ENCODE results near the gene TMEM51. TPM values are rescaled to one million over a fixed set of nuclear protein-coding genes. Genes with fewer than 3 reads are reported as not detected.

The TMEM51 gene
- total RNA-seq, 1 experiment from 2014 or later: 1.7 TPM

DNA sequence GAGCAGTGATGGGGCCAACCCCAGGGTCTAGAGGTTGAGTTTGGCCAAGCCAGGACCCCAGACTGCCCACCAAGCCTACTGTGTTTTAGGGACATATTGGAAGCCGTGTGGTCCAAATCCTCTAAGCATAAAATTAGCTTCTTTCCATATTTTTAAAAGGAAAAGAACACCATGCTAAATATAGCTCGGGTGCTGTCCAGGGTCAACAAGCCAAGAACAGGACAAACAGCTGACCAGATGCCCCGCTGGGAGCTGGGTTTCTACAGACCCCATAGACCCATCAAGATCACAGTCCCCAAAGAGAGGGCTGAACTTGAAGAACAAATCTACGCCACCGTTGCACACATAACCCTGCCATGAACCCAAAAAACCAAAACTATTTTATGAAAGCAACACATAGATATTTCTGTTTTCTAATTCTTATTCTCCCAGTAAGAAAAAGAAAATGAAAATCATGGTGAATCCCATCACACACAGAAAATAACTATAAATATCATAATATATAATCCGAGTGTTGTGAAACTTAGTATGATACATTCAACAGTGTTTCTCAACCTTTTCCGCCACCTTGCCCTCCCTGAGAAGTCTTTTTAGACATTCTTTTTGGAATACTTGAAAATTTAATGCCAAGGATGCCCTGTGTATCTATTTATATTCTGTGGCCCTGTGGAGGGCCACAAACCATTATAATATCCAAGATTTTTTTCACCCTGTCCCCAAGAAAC is 57.3 kb downstream of the TMEM51 start:
- ChIA-PET POLR2A (ENCODE audit: low non-redundant PET) (no interaction called here), CTCF (no interaction called here)
- Histone ChIP-seq H3K36me3 (ENCODE audit: insufficient read depth, low read length, poor library complexity, severe bottlenecking) (no peaks in the 10 kb centered on the region), H3K4me3 (ENCODE audit: low read depth, low read length, poor library complexity, severe bottlenecking) (no peak overlapping the region), H3K9me3 (ENCODE audit: low read depth, low read length, poor library complexity, severe bottlenecking) (no peaks in the 10 kb centered on the region), H3K27ac (ENCODE audit: low read depth, low read length, poor library complexity, severe bottlenecking) (no peak overlapping the region), H3K4me1 (ENCODE audit: insufficient read depth, low read length, poor library complexity, severe bottlenecking) (no peaks in the 10 kb centered on the region), H3K27me3 (replicated peaks; ENCODE audit: insufficient read depth, low read depth, low read length, poor library complexity) (no peaks in the 10 kb centered on the region)
- DNase-seq (ENCODE audit: low spot score): no peak
- intact Hi-C loops (cut with micrococcal nuclease; ENCODE audit: unreplicated experiment): no loop called here
- TF ChIP-seq, protein P1, sequence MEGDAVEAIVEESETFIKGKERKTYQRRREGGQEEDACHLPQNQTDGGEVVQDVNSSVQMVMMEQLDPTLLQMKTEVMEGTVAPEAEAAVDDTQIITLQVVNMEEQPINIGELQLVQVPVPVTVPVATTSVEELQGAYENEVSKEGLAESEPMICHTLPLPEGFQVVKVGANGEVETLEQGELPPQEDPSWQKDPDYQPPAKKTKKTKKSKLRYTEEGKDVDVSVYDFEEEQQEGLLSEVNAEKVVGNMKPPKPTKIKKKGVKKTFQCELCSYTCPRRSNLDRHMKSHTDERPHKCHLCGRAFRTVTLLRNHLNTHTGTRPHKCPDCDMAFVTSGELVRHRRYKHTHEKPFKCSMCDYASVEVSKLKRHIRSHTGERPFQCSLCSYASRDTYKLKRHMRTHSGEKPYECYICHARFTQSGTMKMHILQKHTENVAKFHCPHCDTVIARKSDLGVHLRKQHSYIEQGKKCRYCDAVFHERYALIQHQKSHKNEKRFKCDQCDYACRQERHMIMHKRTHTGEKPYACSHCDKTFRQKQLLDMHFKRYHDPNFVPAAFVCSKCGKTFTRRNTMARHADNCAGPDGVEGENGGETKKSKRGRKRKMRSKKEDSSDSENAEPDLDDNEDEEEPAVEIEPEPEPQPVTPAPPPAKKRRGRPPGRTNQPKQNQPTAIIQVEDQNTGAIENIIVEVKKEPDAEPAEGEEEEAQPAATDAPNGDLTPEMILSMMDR (conservative IDR thresholded peaks at IDR 0.05; ENCODE audit: low read depth, low read length): no peak
- no peak for TF ChIP-seq EZH2 (IDR thresholded peaks at IDR 0.05; ENCODE audit: borderline replicate concordance, low read depth, low read length, poor library complexity, severe bottlenecking)
- no TSS peak for BruUV-seq (replicated peaks)

DNA sequence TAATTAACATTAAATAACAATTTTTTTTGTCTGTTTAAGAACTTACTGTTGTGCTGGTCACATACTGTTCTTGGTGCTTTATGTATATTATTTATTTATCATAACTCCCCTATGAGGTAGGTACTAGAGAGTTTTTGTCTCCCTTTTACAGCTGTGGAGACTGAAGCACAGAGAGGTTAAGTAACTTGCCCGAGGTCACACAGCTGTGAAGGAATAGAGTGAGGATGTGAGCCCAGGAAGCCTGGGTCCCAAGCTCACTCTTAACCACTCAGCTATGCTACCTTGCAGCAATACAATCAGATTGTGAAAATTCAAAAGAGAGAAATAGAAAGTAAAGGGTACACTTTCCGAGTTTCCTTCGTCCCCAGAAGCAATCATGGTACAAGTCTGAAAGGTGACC is 57.9 kb downstream of the TMEM51 start:
- no peaks in the 10 kb centered on the region for H3K9me3 ChIP-seq (ENCODE audit: low read depth, low read length, poor library complexity, severe bottlenecking)
- ChIA-PET CTCF (no interaction called here), POLR2A (ENCODE audit: low non-redundant PET) (no interaction called here)
- no peak for DNase-seq (ENCODE audit: low spot score)
- intact Hi-C loops (cut with micrococcal nuclease; ENCODE audit: unreplicated experiment): no loop called here
- H3K4me1 ChIP-seq (ENCODE audit: insufficient read depth, low read length, poor library complexity, severe bottlenecking): no peaks in the 10 kb centered on the region
- no peaks in the 10 kb centered on the region for H3K36me3 ChIP-seq (ENCODE audit: insufficient read depth, low read length, poor library complexity, severe bottlenecking)
- BruUV-seq (replicated peaks): no TSS peak
- no peak overlapping the region for H3K4me3 ChIP-seq (ENCODE audit: low read depth, low read length, poor library complexity, severe bottlenecking)
- no peaks in the 10 kb centered on the region for H3K27me3 ChIP-seq (replicated peaks; ENCODE audit: insufficient read depth, low read depth, low read length, poor library complexity)
- no peak overlapping the region for H3K27ac ChIP-seq (ENCODE audit: low read depth, low read length, poor library complexity, severe bottlenecking)
- TF ChIP-seq, protein P1 (conservative IDR thresholded peaks at IDR 0.05; ENCODE audit: low read depth, low read length): no peak
- TF ChIP-seq EZH2 (IDR thresholded peaks at IDR 0.05; ENCODE audit: borderline replicate concordance, low read depth, low read length, poor library complexity, severe bottlenecking): no peak

DNA sequence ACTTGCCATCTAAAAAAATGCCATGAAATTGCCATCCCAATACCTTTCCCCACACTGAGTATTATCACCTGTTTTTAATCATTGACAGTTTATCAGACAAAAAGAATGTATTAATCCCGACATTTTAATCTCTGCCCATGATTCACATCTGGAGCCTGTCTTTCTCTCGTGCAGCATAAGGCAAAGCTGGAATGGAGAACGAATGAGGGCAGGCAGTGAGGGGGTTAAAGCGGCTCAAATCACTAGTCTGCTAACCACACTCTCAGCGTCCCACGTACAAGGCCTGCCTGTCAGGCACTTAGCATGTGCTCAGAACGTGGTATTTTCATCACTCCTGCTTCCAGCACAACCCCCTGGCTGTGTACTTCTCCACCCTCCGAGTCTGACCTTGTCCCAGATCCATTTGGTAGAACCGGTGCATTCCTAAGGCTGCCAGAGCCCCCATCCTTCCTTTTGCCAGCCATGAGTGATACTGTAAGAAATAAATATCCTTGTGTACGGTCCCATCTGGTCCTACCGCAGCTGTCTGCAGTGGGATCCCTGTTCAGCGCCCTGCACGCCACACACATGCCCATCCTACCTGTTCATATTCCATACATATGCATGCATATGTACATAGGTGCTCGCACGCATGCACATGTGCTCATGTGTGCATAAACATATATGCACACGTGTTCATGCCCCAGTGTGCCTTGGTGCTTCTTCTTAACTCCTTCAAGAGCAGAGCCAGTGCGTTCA is 58.8 kb downstream of the TMEM51 start:
- H3K27me3 ChIP-seq (replicated peaks; ENCODE audit: insufficient read depth, low read depth, low read length, poor library complexity): no peaks in the 10 kb centered on the region
- no TSS peak for BruUV-seq (replicated peaks)
- H3K4me1 ChIP-seq (ENCODE audit: insufficient read depth, low read length, poor library complexity, severe bottlenecking): no peaks in the 10 kb centered on the region
- DNase-seq (ENCODE audit: low spot score): no peak
- ChIA-PET POLR2A (ENCODE audit: low non-redundant PET) (no interaction called here), CTCF (no interaction called here)
- H3K4me3 ChIP-seq (ENCODE audit: low read depth, low read length, poor library complexity, severe bottlenecking): no peak overlapping the region
- H3K36me3 ChIP-seq (ENCODE audit: insufficient read depth, low read length, poor library complexity, severe bottlenecking): no peaks in the 10 kb centered on the region
- TF ChIP-seq EZH2 (IDR thresholded peaks at IDR 0.05; ENCODE audit: borderline replicate concordance, low read depth, low read length, poor library complexity, severe bottlenecking): no peak
- TF ChIP-seq, protein P1 (conservative IDR thresholded peaks at IDR 0.05; ENCODE audit: low read depth, low read length): no peak
- no peak overlapping the region for H3K27ac ChIP-seq (ENCODE audit: low read depth, low read length, poor library complexity, severe bottlenecking)
- intact Hi-C loops (cut with micrococcal nuclease; ENCODE audit: unreplicated experiment): no loop called here
- H3K9me3 ChIP-seq (ENCODE audit: low read depth, low read length, poor library complexity, severe bottlenecking): no peaks in the 10 kb centered on the region
